ENCODE measurements around the gene USP28.

- TF ChIP-seq POLR2AphosphoS5 (IDR thresholded peaks at IDR 0.05; ENCODE audit: insufficient read depth in 1 of 2, low read depth in 1 of 2) (no peak), POLR2A (IDR thresholded peaks at IDR 0.05) (no peak), CTCF (IDR thresholded peaks at IDR 0.05) (no peak)
These were observed 69.0 kb downstream of the USP28 start for GRCh38 chr11:113806406-113806805.

Measured in vagina (tissue), 2 donors.